ENCODE data around the gene MTMR4.

The MTMR4 gene

GRCh38 chr17:58536542-58536941 lies 22.1 kb upstream of the MTMR4 start:
- no peak for TF ChIP-seq ZFP3 (CRISPR knock-in tag; IDR thresholded peaks at IDR 0.05)
- no peak for TF ChIP-seq TCF4 (CRISPR knock-in tag; IDR thresholded peaks at IDR 0.05; ENCODE audit: borderline replicate concordance)
- TF ChIP-seq GLIS3 (CRISPR knock-in tag; IDR thresholded peaks at IDR 0.05), result no peak
- no peak for TF ChIP-seq BACH2 (CRISPR knock-in tag; IDR thresholded peaks at IDR 0.05; ENCODE audit: borderline replicate concordance)
- no peak for TF ChIP-seq ZNF70 (CRISPR knock-in tag; IDR thresholded peaks at IDR 0.05)
- TF ChIP-seq PPARA (CRISPR knock-in tag; IDR thresholded peaks at IDR 0.05; ENCODE audit: borderline replicate concordance), result no peak
- no peak for TF ChIP-seq CSDC2 (CRISPR knock-in tag; IDR thresholded peaks at IDR 0.05)
- no peak for TF ChIP-seq ESRRG (CRISPR knock-in tag; IDR thresholded peaks at IDR 0.05)
- no peak for TF ChIP-seq SNAI2 (CRISPR knock-in tag; IDR thresholded peaks at IDR 0.05)
- TF ChIP-seq TOX (CRISPR knock-in tag; IDR thresholded peaks at IDR 0.05; ENCODE audit: borderline replicate concordance), result no peak
- no peak for TF ChIP-seq TSHZ2 (CRISPR knock-in tag; IDR thresholded peaks at IDR 0.05)
- no peak for TF ChIP-seq RARB (CRISPR knock-in tag; IDR thresholded peaks at IDR 0.05)
- ATAC-seq, result no peak

DNA sequence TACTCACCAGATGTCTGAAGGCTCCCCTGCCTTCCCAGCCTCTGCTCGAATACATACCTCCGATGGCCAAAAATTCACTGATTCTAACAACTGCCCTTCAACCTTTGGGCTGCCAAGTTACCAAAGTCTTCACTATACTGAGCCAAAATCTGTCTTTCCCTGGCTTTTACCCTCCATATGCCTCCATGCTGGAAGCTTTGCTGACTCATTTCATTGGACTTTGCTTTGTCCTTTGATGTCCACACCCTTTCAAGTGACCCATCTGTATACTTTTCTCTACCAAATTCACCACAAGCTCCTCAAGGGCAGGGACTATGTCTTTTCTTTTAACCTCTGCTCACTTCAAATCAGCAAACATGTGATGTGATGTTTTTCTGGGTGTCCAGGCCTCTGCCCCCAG lies 21.0 kb upstream of the MTMR4 start:
- no peak for ATAC-seq
- no peak for TF ChIP-seq CREB5 (CRISPR knock-in tag; IDR thresholded peaks at IDR 0.05; ENCODE audit: low read depth)
- no peak for TF ChIP-seq PATZ1 (CRISPR knock-in tag; IDR thresholded peaks at IDR 0.05; ENCODE audit: borderline replicate concordance)
- TF ChIP-seq TSHZ2 (CRISPR knock-in tag; IDR thresholded peaks at IDR 0.05), result no peak
- no peak for TF ChIP-seq ESRRG (CRISPR knock-in tag; IDR thresholded peaks at IDR 0.05)
- no peak for TF ChIP-seq BACH2 (CRISPR knock-in tag; IDR thresholded peaks at IDR 0.05; ENCODE audit: borderline replicate concordance)
- no peak for TF ChIP-seq GLIS3 (CRISPR knock-in tag; IDR thresholded peaks at IDR 0.05)
- TF ChIP-seq CSDC2 (CRISPR knock-in tag; IDR thresholded peaks at IDR 0.05), result no peak
- no peak for TF ChIP-seq ISL1 (CRISPR knock-in tag; IDR thresholded peaks at IDR 0.05)
- TF ChIP-seq, protein P1, sequence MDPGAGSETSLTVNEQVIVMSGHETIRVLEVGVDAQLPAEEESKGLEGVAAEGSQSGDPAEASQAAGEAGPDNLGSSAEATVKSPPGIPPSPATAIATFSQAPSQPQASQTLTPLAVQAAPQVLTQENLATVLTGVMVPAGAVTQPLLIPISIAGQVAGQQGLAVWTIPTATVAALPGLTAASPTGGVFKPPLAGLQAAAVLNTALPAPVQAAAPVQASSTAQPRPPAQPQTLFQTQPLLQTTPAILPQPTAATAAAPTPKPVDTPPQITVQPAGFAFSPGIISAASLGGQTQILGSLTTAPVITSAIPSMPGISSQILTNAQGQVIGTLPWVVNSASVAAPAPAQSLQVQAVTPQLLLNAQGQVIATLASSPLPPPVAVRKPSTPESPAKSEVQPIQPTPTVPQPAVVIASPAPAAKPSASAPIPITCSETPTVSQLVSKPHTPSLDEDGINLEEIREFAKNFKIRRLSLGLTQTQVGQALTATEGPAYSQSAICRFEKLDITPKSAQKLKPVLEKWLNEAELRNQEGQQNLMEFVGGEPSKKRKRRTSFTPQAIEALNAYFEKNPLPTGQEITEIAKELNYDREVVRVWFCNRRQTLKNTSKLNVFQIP (CRISPR knock-in tag; IDR thresholded peaks at IDR 0.05; ENCODE audit: borderline replicate concordance, low read depth), result no peak
- no peak for TF ChIP-seq PPARA (CRISPR knock-in tag; IDR thresholded peaks at IDR 0.05; ENCODE audit: borderline replicate concordance)
- no peak for TF ChIP-seq ZNF565 (CRISPR knock-in tag; conservative IDR thresholded peaks at IDR 0.05; ENCODE audit: low read depth)
- TF ChIP-seq ZNF70 (CRISPR knock-in tag; IDR thresholded peaks at IDR 0.05), result no peak
- no peak for TF ChIP-seq ARNTL (CRISPR knock-in tag; IDR thresholded peaks at IDR 0.05; ENCODE audit: borderline replicate concordance, low read depth)
- no peak for TF ChIP-seq ZFP30 (CRISPR knock-in tag; IDR thresholded peaks at IDR 0.05)
- no peak for TF ChIP-seq TOX (CRISPR knock-in tag; IDR thresholded peaks at IDR 0.05; ENCODE audit: borderline replicate concordance)
